Dermis blood vessel endothelial cell (primary cell): Measurements from ENCODE around the gene FIG4. TPM values are rescaled to one million over a fixed set of nuclear protein-coding genes. Genes with fewer than 3 reads are reported as not detected.
"Not testable (repeated sequence)": the region's sequence is repeated elsewhere in the genome, so short reads cannot be mapped to it uniquely, and the experiment has no call there.

Source experiments
- DNase-seq: peaks from one replicate; pipeline ENCODE4 v3.0.0; 2010
- total RNA-seq: library from RNA; depleted of rRNA; stranded (reverse); fragments of >200 nt; gene quantifications from 2 replicates; pipeline ENCODE4 v1.2.3, GENCODE V29; 2014

The FIG4 gene
- total RNA-seq = 11.6 and 13.6 TPM in 2 replicates

DNA sequence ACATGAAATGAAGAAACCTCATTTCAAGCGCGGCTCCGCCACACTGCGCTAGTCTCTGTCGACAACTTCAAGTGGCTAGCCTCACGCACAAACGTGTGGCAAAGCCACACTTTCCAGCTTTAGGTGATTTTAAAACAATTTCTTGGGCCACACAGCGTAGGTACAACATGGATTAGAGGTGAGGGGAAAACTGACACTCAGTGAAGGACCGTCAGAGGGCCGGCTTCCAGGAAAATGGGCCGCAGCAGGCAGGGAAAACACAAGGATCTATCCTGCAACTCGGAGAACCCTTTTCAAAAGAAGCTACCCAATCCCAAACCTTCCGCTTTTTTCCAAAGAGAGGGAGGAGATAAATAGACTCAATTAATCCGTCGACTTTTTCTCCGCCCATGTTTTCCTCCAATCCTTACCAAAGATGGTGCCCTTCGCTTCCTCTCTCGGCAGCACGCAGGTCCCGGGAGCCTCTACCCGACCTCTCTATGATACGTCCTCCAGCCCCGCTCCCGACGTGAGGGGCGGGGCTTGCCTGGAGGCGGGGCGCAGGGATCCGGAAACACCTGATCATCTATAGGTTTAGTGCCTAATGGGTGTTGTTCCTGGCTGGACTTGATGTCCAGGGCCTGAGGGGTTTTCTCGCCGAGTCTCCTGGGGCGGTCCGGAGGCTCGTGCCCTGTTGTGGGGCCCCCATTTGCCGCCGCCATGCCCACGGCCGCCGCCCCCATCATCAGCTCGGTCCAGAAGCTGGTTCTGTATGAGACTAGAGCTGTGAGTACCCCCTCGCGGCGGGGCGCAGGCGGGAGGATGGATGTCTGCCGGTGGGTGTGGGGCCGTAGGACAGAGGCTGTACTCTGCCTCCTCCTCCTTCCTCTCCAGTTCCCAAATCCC is at the start of gene FIG4, which contains the start of gene AK9:
Gene FIG4, plus strand, starts transcription at position 560 of the 885 bp plus-strand sequence. Its CDS starts 140 bp downstream, at position 700.
Gene AK9, minus strand, starts transcription at position 466 of the 885 bp plus-strand sequence. CDS start 15,457 bp downstream, outside the sequence.
- peak; percentile 95 for DNase-seq

GRCh38 chr6:109644131-109644530 is 47.0 kb upstream of the FIG4 start:
- no peak for DNase-seq

DNA sequence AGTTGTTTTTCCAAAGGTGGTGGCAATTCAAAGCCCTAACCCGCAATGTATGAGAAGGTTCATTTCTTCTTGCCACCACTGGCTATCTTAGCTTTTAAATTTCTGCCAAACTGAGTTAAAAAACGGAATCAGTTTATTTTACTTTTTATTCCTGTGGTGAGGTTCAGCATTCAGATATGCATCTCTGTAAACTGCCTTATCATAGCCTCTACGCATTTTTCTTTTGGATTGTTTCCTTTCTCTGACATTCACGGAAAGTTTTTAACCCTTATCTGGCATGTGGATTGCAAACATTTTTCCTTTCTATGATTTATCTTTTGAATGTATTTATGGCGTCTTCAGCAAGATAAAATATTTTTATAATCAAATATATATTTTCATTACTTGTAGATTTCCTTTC is 37.8 kb upstream of the FIG4 start:
- DNase-seq = no peak

- DNase-seq = no peak
These were observed 35.3 kb upstream of the FIG4 start for GRCh38 chr6:109655761-109656262.

DNA sequence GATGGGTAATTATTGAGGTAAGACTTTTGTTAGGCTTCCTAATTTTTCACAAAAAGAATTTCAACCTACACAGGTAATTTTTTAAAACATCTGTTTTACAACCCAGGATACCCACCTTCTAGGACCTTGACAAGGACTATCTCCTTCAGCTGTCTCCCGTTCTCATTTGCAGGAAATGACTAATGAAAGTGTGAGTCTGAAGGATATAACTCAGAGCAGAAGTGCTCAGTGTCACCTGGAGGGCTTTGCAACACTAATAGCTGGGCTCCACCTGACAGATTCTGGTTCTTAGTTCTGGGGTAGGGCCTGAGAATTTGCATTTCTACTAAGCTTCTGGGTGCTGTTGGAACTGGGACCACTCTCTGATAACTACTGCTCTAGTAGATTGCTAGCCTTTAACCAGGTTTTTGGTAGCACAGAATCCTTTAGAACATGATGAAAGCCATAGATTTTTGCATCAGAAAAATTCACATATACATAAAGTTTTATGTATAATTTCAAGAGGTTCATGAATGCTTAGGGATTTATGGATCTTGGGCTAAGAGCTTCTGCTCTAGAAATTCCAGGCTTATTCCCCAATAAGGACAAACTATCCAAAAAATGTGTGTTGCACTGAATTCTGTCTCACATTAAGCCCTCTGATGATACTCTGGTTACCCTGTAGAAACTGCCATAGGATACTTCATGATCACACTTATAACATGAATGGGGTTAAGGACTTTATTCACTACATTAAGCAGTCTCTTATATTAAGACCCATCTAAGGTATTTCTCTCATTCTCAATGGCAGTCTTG is 30.4 kb upstream of the FIG4 start:
- DNase-seq = peak; percentile 7

DNA sequence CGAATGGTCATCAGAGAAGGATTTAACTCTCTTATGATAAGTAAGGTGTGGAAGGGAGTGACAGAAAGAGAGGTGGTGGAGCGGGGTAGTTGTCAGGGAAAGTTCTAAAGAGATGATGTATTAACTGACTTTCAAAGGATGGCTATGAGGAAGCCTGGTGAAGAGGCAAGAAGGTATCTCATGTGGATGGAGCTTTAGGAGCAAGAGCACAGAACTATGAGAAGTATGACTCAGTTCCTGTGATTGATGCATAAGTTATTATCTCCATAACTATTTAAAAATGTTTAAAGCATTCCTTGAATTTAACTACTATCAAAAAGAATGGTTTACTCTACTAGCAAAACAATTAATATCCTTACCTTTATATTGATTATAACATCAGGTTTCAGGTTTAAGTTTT is 28.9 kb upstream of the FIG4 start:
- peak; percentile 45 for DNase-seq

GRCh38 chr6:109669811-109670210 is 21.3 kb upstream of the FIG4 start:
- peak; percentile 56 for DNase-seq

DNA sequence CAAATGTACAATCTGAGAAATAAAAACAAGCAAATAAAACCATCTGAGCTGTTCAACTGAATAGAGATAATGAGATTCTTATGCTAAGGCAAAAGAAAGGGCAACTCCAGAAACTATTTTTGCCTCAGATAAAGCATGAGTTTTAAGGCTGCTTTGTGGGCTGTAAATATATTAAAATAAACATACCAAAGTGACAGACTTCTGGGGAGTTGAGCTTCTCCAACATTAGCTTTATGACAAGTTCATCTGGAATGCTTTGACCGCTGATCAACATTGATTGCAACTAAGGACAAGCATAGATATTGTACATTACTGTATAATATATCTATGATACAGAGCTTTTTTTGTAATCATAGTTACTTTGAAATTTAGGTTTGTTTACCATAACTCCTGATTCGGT is 19.4 kb upstream of the FIG4 start:
- DNase-seq = no peak

DNA sequence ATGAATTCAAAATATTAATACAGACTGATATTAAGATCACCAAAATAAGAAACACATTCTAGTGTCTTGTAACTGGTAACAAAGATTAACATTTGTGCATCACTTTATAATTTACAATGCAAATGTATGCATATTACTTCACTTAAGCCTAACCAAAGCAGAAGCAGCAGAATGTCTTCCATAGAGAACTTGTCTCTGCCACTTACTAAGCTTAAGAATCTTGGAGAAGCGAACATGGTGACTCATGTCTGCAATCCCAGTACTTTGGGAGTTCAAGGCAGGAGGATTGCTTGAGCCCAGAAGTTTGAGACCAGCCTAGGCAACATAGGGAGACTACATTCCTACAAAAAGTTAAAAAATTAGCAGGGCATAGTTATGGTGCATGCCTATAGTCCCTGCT is 18.9 kb upstream of the FIG4 start:
- DNase-seq = peak; percentile 22

DNA sequence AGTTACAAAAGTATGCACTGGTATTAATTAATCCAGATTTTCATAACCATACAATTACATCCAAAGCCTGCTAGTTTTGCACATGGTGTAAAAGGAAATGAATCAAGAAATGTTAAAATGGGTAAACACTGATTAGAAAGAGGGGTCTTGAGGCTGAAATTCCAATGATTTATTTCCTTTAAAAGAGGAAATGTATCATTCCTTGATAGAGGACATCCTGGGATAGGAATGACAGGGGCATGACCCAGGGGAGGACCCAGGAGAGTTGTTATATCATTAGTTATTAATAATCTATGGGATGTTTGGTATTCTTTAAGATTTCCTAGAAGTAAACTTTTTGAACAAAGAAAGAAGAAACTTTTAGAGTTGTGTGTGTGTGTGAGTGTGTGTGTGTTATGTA is 18.3 kb upstream of the FIG4 start:
- peak; percentile 70 for DNase-seq

DNA sequence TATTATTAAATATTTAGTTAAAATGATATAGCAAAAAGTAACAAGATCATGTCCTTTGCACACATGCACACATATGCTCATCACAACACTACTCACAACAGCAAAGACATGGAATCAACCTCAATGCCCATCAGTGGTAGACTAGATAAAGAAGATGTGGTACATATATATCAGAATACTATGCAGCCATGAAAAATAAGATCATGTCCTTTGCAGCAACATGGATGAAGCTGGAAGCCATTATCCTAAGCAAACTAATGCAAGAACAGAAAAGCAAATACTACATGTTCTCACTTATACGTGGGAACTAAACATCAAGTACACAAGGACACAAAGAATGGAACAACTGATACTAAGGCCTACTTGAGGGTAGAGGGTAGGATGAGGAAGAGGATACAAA is 14.4 kb upstream of the FIG4 start:
- DNase-seq = no peak

- no peak for DNase-seq
These were observed 12.9 kb upstream of the FIG4 start for GRCh38 chr6:109678240-109678639.

DNA sequence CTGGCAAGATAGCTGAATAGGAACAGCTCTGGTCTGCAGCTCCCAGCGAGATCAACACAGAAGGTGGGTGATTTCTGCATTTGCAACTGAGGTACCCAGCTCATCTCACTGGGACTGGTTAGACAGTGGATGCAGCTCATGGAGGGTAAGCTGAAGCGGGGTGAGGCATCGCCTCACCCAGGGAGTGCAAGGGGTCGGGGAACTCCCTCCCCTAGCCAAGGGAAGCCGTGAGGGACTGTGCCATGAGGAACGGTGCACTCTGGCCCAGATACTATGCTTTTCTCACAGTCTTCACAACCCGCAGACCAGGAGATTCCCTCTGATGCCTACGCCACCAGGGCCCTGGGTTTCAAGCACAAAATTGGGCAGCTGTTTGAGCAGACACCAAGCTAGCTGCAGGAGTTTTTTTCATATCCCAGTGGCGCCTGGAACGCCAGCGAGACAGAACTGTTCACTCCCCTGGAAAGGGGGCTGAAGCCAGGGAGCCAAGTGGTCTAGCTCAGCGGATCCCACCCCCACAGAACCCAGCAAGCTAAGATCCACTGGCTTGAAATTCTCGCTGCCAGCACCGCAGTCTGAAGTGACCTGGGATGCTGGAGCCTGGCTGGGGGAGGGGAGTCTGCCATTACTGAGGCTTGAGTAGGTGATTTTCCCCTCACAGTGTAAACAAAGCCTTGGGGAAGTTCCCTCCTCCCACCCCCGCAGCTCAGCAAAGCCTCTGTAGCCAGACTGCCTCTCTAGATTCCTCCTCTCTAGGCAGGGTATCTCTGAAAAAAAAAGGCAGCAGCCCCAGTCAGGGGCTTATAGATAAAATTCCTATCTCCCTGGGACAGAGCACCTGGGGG is 12.2 kb upstream of the FIG4 start:
- DNase-seq = not testable (repeated sequence)

DNA sequence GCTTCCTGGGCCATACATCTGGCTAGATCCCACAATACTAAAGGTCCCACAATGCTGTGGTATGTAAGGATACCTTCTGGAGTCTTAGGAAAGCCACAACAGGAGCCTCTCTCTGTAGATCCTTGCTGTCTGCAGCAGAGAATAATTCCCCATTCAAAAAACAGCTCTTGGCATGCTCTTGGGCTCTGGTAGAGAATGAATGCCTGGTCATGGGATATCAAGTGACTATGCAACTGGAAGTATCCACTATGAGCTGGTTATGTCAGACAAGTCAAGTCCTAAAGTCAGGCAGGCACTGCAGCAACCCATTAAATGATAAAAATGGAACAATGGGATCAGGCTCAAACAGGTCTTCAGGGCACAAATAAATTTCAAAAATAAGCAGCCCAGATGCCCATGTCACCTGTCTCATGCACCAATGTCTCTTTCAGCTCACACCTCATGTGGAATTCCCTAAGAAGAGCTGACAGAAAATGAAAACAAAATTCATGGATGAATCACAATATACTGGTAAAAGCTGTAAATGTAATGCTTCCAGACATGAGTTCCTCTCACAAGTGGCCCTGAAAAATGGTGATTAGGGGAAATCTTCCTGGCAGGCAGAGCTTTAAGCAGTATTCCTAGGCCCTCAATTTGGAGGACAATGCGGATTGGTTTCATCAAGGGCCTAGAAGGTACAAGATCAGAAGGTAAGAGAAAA is 4.4 kb upstream of the FIG4 start:
- DNase-seq = no peak

DNA sequence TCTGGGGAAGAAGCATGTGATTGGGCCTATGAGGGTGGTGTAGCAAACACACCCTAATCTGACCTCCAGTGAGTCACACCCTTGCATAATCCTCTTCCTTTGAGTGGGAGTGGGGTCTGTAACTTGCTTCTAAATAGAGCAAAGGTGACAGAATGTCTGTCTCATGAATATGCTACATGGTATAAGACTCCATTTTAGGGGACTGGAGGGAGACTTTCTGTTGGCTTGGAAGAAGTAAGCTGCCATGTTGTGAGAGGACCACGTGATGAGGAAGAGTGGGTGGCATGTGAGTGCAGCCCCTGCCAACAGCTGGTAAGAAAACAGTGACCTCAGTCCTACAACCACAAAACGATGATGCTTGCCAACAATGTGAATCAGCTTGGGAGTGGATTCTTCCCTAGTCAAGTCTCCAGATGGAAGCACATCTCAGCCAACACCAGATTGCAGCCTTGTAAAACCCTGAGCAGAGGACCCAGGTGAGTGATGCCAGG is 3.8 kb upstream of the FIG4 start:
- DNase-seq = peak; percentile 46

DNA sequence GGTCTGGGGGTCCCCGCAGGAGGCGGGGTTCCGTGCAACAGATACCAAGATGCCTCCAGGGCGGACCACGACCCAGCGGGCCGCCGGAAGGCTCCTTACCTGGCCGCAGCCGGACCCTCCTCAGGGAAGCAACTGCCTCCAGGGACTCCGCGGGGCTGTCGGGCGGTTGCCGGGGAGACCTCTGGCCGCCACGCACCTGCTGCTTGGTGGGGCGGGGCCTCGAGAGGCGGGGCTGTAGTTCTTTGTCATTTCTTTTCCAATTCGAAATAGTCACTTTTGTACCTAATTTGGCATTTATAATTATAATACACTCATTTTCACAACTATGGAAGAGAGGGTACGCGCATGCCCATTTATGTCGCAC is 741 bp upstream of the FIG4 start:
- DNase-seq = peak; percentile 49

GRCh38 chr6:109693111-109693510 is 2.0 kb downstream of the FIG4 start:
- no peak for DNase-seq

GRCh38 chr6:109695468-109695867 is 4.4 kb downstream of the FIG4 start:
- DNase-seq = peak; percentile 51

DNA sequence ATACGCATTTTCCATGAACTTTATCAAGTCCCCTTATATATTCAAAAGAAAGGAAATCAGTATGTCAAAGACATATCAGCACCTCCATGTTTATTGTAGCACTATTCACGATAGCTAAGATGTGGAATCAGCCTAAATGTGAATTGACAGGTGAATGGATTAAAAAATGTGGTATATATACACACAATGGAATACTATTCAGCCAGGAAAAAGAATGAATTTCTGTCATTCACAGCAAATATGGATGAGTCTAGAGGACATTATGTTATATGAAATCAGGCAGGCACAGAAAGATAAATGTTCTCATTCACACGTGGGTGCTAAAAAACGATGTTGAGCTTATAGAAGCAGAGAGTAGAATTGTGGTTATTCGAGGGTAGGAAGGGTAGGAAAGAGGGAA is 5.3 kb downstream of the FIG4 start:
- DNase-seq = no peak

DNA sequence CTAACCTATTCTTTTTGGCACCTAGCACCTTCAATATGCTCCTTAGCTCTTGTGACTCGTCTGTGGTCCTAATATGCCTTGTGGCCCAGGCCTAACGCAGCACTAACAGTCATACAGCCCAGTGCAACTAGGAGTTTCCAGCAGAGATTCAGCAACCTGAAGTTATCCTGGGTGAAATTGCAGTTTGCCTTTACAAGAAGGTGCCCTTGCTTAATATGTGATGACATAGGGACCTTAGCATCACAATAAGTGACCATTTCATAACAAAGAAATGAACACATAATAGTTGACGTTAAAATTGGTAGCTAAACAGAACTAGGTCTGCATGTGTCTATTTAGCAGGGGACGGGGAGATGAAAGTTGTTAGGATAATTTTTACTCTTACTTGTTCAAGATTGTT is 10.1 kb downstream of the FIG4 start:
- no peak for DNase-seq

DNA sequence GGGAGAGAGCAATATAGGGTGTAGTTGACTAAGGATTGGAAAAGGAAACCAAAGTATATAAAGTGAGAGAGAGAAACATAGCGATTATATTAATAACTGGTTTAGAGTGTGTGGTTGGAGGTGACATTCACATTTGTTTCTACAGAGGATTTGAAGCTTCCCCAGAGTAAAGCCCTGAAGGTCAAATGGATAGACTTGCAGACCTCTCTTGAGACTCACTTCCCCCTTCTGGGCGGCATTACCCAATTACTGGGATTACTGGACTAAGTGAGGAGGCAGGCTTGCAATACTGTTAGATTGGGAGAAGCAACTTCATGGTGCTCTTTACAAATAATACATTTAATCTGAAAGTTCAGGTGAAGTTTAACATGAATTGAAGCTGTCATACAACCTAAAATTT is 10.7 kb downstream of the FIG4 start:
- no peak for DNase-seq

DNA sequence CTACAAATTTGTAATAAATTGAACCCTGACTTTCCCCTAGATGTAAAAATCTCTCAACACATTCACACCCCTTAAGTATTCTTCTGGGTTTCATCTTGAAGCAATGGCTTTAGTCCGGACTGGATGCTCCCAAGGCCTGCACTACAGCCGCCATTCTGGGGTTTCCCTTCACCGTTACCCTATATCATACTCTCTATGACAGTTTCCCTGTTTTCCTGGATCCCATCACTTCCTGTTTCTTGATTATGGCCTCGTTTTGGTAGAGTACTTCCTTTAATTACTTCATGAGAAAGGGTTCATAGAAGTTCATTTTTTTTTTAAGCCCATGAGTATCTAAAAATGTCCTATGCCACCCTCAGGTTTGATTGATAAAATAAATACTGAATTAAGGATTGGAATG is 11.7 kb downstream of the FIG4 start:
- no peak for DNase-seq
